SW 1271 (cell line): ENCODE results near the gene PCDHGB7.
"Not testable (repeated sequence)": the region's sequence is repeated elsewhere in the genome, so short reads cannot be mapped to it uniquely, and the experiment has no call there.

Experiments
- DNase-seq, 2 experiments: peaks; one replicate each; lab custom pipeline; 2025; lab: John Stamatoyannopoulos, UW

Gene PCDHGB7

GRCh38 chr5:141430332-141431113, 13.0 kb downstream of the PCDHGB7 start, which contains the start of gene PCDHGA12:
TSS of gene PCDHGA12 (plus strand) at chr5:141430507. CDS start at chr5:141430760, 253 bp downstream.
- no peak for DNase-seq

DNA sequence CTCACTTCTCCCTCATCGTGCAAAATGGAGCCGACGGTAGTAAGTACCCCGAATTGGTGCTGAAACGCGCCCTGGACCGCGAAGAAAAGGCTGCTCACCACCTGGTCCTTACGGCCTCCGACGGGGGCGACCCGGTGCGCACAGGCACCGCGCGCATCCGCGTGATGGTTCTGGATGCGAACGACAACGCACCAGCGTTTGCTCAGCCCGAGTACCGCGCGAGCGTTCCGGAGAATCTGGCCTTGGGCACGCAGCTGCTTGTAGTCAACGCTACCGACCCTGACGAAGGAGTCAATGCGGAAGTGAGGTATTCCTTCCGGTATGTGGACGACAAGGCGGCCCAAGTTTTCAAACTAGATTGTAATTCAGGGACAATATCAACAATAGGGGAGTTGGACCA, 13.8 kb downstream of the PCDHGB7 start:
- DNase-seq, result no peak

DNA sequence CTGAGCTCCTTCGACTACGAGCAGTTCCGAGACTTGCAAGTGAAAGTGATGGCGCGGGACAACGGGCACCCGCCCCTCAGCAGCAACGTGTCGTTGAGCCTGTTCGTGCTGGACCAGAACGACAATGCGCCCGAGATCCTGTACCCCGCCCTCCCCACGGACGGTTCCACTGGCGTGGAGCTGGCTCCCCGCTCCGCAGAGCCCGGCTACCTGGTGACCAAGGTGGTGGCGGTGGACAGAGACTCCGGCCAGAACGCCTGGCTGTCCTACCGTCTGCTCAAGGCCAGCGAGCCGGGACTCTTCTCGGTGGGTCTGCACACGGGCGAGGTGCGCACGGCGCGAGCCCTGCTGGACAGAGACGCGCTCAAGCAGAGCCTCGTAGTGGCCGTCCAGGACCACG, 14.8 kb downstream of the PCDHGB7 start:
- DNase-seq, result not testable (repeated sequence)

DNA sequence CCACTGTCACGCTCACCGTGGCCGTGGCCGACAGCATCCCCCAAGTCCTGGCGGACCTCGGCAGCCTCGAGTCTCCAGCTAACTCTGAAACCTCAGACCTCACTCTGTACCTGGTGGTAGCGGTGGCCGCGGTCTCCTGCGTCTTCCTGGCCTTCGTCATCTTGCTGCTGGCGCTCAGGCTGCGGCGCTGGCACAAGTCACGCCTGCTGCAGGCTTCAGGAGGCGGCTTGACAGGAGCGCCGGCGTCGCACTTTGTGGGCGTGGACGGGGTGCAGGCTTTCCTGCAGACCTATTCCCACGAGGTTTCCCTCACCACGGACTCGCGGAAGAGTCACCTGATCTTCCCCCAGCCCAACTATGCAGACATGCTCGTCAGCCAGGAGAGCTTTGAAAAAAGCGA, 15.2 kb downstream of the PCDHGB7 start:
- not testable (repeated sequence) for DNase-seq

- no peak for DNase-seq
Measured at GRCh38 chr5:141434006-141434405, 16.5 kb downstream of the PCDHGB7 start.

DNA sequence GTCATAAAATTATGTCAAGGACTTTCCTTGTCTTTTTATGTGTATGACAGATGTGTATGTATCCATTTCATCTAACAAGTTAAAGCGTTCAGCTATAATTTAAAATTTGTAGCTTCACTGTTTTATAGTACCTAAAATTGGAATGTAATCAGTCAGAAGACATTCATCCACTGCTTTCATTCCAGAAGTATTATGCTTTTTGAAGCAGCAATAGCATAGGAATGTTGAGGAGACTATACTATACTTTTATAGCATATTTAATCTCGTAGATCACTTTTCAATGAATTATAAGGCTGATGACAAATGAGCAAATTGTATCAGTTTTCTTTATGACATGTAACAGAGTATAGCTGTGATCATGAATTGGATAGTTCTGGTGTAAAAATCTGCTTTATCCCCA, 19.7 kb downstream of the PCDHGB7 start:
- no peak for DNase-seq

DNA sequence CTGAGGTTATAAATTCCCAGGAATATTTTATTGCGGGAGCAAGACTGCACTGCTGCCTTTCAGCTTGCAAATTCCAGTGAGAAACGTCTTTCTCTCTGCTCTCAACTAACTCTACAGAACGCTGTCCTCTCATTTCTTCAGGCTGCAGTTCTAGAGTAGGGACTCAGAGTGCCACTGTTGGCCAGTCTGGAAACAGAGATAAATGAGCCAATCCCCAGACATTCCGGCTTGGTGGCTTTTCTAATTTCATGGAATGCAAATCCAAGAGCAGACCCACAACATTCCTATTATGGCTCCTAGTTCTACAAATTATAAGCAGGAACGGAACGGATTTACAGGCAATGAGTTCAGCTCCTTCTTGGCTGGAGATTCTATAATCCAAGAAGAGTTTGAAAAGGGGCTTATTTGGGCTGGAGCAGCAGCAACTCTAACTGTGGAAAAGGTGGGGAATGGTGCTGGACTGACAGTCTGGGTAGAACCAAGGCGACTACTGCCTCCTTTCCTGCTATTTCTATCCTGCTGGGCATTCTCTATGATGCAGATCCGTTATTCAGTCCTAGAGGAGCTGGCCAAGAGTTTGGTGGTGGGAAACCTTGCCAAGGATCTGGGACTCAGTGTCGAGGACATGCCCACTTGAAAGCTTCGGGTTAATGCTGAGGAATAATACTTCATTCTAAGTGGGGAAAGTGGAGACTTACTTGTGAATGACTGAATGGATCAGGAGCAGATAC, 22.1 kb downstream of the PCDHGB7 start:
- DNase-seq, result no peak

GRCh38 chr5:141440341-141440740, 22.9 kb downstream of the PCDHGB7 start:
- no peak for DNase-seq

- no peak for DNase-seq
Measured at GRCh38 chr5:141441571-141442170, 24.2 kb downstream of the PCDHGB7 start.

DNA sequence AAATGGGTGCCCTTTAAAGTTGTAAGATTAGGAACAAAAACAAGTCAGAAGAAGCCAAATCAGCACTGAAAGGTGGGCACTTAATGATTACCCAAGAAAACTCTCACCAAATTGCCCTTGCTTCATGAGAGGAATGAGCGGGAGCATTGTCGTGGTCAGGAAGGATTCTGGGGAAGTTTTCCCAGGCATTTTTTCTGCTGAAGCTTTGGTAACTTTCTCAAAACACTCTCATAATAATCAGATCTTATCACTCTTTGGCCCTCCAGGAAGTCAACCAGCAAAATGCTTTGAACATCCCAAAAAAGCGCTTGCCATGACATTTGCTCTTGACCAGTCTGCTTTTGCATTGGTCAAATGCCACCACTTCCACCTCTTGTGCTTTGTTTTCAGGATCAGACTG, 47.9 kb downstream of the PCDHGB7 start:
- DNase-seq, result no peak
